Body of pancreas (tissue), 4 donors: ENCODE results near the gene TRMU.

ENCODE experiments used
- POLR2A ChIP-seq, 3 donors: fragments of 450-650 bp; IDR thresholded peaks; one replicate each; pipeline ENCODE4 v1.6.1; 2016; ENCODE audit warnings: antibody characterized with exemption in 3 of 3, mild to moderate bottlenecking in 2 of 3
- TF ChIP-seq, protein P1 (sequence below), 7 experiments: fragments of 450-650 bp in 4 of 7; fragments of 200-600 bp in 3 of 7; sonication (generic) in 3 of 7; IDR thresholded peaks; one replicate each; pipeline ENCODE4 v1.5.1; 2016 to 2019; ENCODE audit warnings: antibody characterized with exemption in 7 of 7

GRCh38 chr22:46406349-46406748 is 70.8 kb downstream of the TRMU start:
- TF ChIP-seq, protein P1, sequence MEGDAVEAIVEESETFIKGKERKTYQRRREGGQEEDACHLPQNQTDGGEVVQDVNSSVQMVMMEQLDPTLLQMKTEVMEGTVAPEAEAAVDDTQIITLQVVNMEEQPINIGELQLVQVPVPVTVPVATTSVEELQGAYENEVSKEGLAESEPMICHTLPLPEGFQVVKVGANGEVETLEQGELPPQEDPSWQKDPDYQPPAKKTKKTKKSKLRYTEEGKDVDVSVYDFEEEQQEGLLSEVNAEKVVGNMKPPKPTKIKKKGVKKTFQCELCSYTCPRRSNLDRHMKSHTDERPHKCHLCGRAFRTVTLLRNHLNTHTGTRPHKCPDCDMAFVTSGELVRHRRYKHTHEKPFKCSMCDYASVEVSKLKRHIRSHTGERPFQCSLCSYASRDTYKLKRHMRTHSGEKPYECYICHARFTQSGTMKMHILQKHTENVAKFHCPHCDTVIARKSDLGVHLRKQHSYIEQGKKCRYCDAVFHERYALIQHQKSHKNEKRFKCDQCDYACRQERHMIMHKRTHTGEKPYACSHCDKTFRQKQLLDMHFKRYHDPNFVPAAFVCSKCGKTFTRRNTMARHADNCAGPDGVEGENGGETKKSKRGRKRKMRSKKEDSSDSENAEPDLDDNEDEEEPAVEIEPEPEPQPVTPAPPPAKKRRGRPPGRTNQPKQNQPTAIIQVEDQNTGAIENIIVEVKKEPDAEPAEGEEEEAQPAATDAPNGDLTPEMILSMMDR (IDR thresholded peaks at IDR 0.05) = no peak
- no peak for TF ChIP-seq POLR2A (IDR thresholded peaks at IDR 0.05)
